ENCODE results near the gene ABCB6. TPM values are rescaled to one million over a fixed set of nuclear protein-coding genes. Genes with fewer than 3 reads are reported as not detected.

ABCB6 gene
- total RNA-seq, 1 experiment from 2014 or later: 41.2 TPM

DNA sequence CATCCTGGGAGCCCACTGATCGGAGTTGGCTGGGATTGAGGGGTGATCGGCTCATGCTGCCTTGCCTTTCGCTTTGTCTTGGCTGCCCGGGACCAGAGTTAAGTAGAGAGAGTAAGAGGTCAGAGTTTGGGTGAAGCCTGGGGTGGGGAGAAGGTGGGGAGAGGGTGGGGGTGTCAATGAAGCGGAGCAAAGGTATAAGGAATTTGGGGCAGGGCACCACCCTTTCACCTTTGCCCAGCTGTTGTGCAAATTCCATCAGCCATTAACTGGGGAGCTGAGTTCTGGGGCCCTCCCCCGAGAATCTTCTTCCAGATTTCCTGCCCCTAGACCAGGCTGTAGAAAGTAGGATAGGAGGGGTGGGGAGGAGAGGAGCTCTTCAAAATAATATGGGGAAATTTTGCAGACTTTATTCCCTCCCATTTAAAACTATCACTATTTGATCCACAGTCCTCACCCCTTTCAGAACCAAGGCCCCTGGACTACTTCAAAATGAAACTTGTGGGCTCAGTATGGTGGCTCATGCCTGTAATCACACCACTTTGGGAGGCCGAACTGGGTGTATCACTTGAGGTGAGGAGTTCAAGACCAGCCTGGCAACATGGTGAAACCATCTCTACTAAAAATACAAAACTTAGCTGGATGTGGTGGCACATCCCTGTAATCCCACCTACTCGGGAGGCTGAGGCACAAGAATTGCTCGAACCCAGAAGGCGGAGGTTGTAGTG, 48.7 kb downstream of the ABCB6 start, which contains the start of gene SLC23A3:
SLC23A3 (minus strand) TSS at position 100 of the 725 bp plus-strand sequence; CDS start at position 55, 45 bp downstream.
- DNase-seq (ENCODE audit: low spot score): no peak

DNA sequence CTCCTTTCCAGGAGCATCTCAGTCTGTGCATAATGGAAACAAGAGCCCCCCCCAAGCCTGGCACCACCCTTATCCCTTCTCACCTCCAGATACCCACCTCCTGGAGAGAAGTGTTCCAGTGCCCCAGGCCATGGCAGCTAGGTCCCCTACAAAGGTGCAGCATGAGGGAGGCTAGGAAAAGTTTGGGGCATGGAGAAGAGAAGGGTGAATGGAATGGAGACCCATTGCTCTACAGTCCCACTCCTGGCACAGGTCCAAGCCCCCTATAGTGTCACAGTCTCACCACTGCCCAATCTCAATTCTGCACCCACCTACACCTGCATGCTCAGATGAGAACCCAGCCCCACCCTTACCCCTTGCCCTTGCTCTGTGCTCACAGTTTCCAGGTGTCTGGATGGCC, 49.8 kb downstream of the ABCB6 start:
- DNase-seq (ENCODE audit: low spot score): no peak

DNA sequence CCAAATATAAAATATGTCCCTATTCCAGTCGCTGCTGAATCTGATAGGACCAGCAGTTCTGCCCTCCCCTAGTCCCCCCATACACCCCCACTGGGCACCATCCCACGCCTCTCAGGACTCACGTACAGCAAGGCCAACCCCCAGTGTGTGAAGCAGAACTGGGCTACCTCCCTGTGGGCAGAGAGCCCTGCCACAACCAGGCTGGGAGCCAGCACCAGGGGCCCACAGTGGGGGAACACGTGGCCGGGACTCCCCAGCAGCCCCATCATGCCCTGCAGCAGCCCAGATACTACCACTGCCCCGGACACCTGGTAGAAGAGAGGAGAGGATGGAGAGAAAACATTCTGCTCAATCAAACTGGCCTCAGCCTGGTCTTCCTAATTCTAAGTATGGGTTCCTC, 50.2 kb downstream of the ABCB6 start:
- no peak for DNase-seq (ENCODE audit: low spot score)

DNA sequence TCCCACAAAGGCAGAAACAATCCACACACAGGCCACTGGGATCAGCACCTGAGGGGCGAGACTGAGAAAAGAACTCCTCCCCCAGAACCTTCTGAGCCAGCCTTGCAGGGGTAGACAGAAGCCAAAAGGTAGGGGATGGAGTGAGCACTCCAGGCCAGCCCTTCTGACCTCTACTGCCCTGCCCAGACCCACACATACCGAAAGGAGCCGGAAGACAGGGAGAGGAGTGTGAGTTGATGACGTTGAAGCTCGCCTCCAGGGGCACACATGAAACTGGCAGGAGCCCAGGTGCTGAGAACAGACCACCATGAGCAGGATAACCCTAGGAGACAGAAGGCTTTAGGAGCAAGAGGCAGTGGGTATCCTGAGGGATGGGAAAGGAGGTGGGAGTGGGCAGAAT, 50.8 kb downstream of the ABCB6 start:
- no peak for DNase-seq (ENCODE audit: low spot score)

DNA sequence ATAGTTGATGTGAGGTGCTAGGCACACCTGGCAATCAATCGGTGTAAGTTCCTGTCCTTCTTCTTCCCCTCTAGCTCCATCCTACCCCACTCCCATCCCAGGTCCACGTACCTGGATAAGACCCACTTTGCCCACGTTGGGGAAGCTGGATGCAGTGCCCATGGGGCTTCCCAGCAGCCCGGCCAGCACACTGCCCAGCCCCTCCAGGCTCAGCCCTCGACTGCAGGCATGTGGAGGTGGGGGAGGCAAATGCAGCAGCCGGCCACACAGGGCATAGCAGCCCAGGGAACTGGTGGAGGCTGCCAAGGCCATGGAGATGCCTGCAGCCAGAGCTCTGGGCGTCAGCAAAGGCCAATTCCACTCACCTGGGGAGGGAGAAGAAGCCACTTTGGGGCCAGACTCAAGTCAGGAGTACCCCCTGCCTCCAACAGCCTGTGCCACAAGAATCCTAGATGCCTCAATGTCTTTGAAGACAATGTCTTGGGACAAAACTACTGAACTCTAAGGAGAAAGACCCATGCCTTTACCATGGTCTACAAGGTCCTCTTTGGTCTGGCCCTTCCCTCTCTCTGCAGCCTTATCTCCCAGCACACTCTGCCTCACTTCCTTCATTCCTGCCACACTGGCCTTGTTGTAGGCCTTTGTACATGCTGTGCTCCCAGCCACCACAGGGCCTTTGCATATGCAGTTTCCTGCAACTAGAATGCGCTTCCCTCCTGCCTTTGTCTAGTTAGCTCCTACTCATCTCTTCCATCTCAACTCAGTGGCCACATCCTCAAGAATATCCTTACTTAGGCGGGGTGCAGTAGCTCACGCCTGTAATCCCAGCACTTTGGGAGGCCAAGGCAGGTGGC, 53.5 kb downstream of the ABCB6 start:
- no peak for DNase-seq (ENCODE audit: low spot score)

DNA sequence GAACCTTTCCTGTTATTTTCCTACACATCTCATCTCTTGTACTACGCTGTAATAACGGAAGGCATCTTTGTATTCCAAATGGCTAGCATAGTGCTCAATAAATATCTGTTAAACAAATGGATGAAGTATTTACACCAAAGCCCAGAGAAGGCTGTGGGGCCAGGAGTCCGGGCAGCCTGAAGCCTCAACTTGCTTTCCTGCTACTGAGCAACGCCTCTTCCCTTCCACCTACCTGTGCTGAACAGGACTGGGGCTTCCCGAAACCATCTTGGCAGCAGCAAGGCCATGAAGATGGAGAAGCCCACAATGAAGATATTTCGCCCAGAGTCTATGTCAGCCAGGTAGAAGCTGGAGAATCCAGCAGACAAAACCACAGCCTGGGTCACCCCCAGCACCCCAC, 55.6 kb downstream of the ABCB6 start:
- DNase-seq (ENCODE audit: low spot score): no peak

DNA sequence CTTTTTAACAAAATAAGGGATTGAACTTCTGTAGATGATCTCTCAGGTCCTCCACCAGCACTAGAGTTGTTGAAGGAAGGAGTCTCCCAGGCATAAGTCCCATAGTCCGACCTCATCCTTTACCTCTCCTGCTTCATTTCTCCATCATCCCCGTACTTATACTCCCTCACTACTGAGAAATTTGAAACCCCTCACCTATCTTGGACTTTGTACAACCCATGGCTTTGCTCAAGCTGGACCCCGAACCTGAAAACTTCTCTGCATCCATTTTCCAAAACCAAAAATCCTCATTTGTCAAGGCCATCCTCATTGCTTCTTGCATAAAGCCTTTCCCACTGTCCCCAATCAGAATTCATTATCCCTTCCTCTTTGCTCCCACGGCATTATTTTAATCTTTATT, 57.7 kb downstream of the ABCB6 start:
- no peak for DNase-seq (ENCODE audit: low spot score)

DNA sequence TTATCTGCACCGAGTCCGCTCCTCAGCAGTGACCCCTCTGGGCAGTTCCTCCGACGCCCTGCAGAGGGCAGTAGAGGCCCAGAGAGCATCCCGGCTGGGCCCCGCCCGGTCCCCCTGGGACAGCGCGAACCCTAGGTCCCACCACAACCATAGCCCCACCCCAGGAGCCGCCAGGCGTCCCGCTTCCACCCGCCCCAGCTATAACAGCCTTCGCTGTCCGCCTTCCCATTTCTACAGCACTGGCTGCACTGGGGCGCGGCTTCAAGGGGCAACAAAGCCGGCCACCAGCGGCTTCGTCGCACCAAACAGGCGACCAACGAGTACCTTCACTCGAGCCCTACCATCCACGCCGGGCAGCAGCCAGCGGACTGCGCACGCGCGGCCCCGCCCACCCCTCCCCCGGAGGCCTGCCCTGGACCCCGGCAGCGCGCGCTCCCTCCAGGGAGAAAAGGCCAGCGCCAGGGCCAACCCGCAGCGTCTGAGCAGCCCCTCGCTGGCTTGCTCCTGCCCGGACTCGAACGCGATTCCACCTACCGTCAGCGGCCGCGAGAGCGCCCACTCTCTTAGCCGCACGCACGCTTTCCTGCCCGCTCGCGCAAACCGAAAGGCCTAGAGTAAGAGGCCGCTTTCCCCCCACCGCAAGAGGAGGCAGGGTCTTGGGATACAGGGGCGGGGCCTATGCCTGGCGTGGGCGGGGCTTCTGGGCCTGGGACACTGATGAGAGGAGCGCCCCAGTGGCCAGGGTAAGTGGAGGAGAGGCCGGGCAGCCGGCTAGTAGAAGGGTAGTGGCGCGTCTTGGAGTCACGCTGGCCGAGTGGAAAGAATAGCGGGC, 58.4 kb downstream of the ABCB6 start, which contains the start of gene NHEJ1:
NHEJ1 (minus strand) TSS at position 630 of the 832 bp plus-strand sequence. CDS start 2,453 bp downstream, outside the sequence.
- DNase-seq (ENCODE audit: low spot score): peak; percentile 92

Other genes with a start within 250 kb of the ABCB6 start
- not detected in 2 replicates for gene FEV, start 233.8 kb downstream of the ABCB6 start, total RNA-seq (2014; rRNA removed; shearing (Covaris generic))
- gene CRYBA2, start 225.5 kb downstream of the ABCB6 start, total RNA-seq (2014; rRNA removed; shearing (Covaris generic)): not detected in 2 replicates
- 0.26 and 0.55 TPM in 2 replicates for gene CFAP65, start 177.4 kb downstream of the ABCB6 start, total RNA-seq (2014; rRNA removed; shearing (Covaris generic))
- 0.03 TPM in 1 of 2 replicates, not detected in the other for gene IHH, start 158.0 kb downstream of the ABCB6 start, total RNA-seq (2014; rRNA removed; shearing (Covaris generic))
- 20.9 and 22.2 TPM in 2 replicates for gene NHEJ1, start 58.1 kb downstream of the ABCB6 start, total RNA-seq (2014; rRNA removed; shearing (Covaris generic))
- gene SLC23A3, start 48.9 kb downstream of the ABCB6 start, total RNA-seq (2014; rRNA removed; shearing (Covaris generic)): 0.19 and 0.67 TPM in 2 replicates
- gene CNPPD1, start 42.0 kb downstream of the ABCB6 start, total RNA-seq (2014; rRNA removed; shearing (Covaris generic)): 36.7 and 43.8 TPM in 2 replicates
- gene RETREG2, start 40.7 kb downstream of the ABCB6 start, total RNA-seq (2014; rRNA removed; shearing (Covaris generic)): 120 and 125 TPM in 2 replicates
- 44.1 and 57.6 TPM in 2 replicates for gene ZFAND2B, start 12.2 kb downstream of the ABCB6 start, total RNA-seq (2014; rRNA removed; shearing (Covaris generic))
- gene ATG9A, start 10.7 kb upstream of the ABCB6 start, total RNA-seq (2014; rRNA removed; shearing (Covaris generic)): 59.0 and 60.7 TPM in 2 replicates
- gene ANKZF1, start 10.8 kb upstream of the ABCB6 start, total RNA-seq (2014; rRNA removed; shearing (Covaris generic)): 23.6 and 24.7 TPM in 2 replicates
- 9.6 and 12.1 TPM in 2 replicates for gene GLB1L, start 26.5 kb upstream of the ABCB6 start, total RNA-seq (2014; rRNA removed; shearing (Covaris generic))
- gene STK16, start 26.5 kb upstream of the ABCB6 start, total RNA-seq (2014; rRNA removed; shearing (Covaris generic)): 16.3 and 23.1 TPM in 2 replicates
- gene TUBA4B, start 34.3 kb upstream of the ABCB6 start, total RNA-seq (2014; rRNA removed; shearing (Covaris generic)): not detected in 2 replicates
- gene TUBA4A, start 35.0 kb upstream of the ABCB6 start, total RNA-seq (2014; rRNA removed; shearing (Covaris generic)): 106 and 115 TPM in 2 replicates
- gene DNAJB2, start 60.4 kb upstream of the ABCB6 start, total RNA-seq (2014; rRNA removed; shearing (Covaris generic)): 27.5 and 40.7 TPM in 2 replicates
- gene PTPRN, start 90.4 kb upstream of the ABCB6 start, total RNA-seq (2014; rRNA removed; shearing (Covaris generic)): 19.3 and 31.5 TPM in 2 replicates
- gene RESP18, start 113.8 kb upstream of the ABCB6 start, total RNA-seq (2014; rRNA removed; shearing (Covaris generic)): not detected in 2 replicates
- 81.7 and 91.5 TPM in 2 replicates for gene DNPEP, start 169.0 kb upstream of the ABCB6 start, total RNA-seq (2014; rRNA removed; shearing (Covaris generic))
- 30.0 and 34.5 TPM in 2 replicates for gene DES, start 199.4 kb upstream of the ABCB6 start, total RNA-seq (2014; rRNA removed; shearing (Covaris generic))
- gene SPEG, start 215.9 kb upstream of the ABCB6 start, total RNA-seq (2014; rRNA removed; shearing (Covaris generic)): 30.0 and 32.9 TPM in 2 replicates